ENCODE data around the gene SUGP1. TPM values are rescaled to one million over a fixed set of nuclear protein-coding genes. Genes with fewer than 3 reads are reported as not detected.

The SUGP1 gene
- total and polyA plus RNA-seq, 2 of the 13 experiments (the other 11 are each of a cell fraction or from before 2014, with no cell fraction given): 21.6 to 25.9 TPM

- TF ChIP-seq ZBTB7A (CRISPR knock-in tag; IDR thresholded peaks at IDR 0.05) (peak; percentile 85), LRRFIP1 (CRISPR knock-in tag; conservative IDR thresholded peaks at IDR 0.05) (no peak), FOXC1 (CRISPR knock-in tag; IDR thresholded peaks at IDR 0.05; ENCODE audit: borderline replicate concordance) (peak; percentile 50; the same call in 1 of the 2 replicates), ZHX1 (CRISPR knock-in tag; IDR thresholded peaks at IDR 0.05; ENCODE audit: low read depth) (0 out of 2 replicates have a peak, but pooled peaks have one; percentile 66), KMT2A (CRISPR knock-in tag; IDR thresholded peaks at IDR 0.05) (peak; percentile 87), ZSCAN25 (CRISPR knock-in tag; IDR thresholded peaks at IDR 0.05) (peak; percentile 75; the same call in 1 of the 2 replicates), ZNF740 (CRISPR knock-in tag; IDR thresholded peaks at IDR 0.05) (no peak), IKZF4 (CRISPR knock-in tag; IDR thresholded peaks at IDR 0.05; ENCODE audit: borderline replicate concordance, low read depth, not compliant biosample characterization) (no peak), ZNF230 (CRISPR knock-in tag; IDR thresholded peaks at IDR 0.05) (no peak), RFXANK (CRISPR knock-in tag; IDR thresholded peaks at IDR 0.05) (peak; percentile 83; the same call in 1 of the 2 replicates), PCBP1 (IDR thresholded peaks at IDR 0.05; ENCODE audit: borderline replicate concordance, low read depth, low read length) (no peak), SSRP1 (CRISPR knock-in tag; IDR thresholded peaks at IDR 0.05) (peak; percentile 81; the same call in 1 of the 2 replicates), MIER3 (CRISPR knock-in tag; IDR thresholded peaks at IDR 0.05; ENCODE audit: borderline replicate concordance) (peak; percentile 80), ZNF770 (CRISPR knock-in tag; IDR thresholded peaks at IDR 0.05) (0 out of 2 replicates have a peak, but pooled peaks have one; percentile 24), MEIS1 (CRISPR knock-in tag; IDR thresholded peaks at IDR 0.05; ENCODE audit: borderline replicate concordance) (no peak; the same call in 1 of the 2 replicates), HMGA1 (CRISPR knock-in tag; conservative IDR thresholded peaks at IDR 0.05) (no peak), ZNF790 (CRISPR knock-in tag; IDR thresholded peaks at IDR 0.05; ENCODE audit: borderline replicate concordance) (no peak), ZNF207 (IDR thresholded peaks at IDR 0.05; ENCODE audit: borderline replicate concordance) (no peak), DRAP1 (CRISPR knock-in tag; IDR thresholded peaks at IDR 0.05) (peak; percentile 69; the same call in 1 of the 2 replicates), SMARCE1 (IDR thresholded peaks at IDR 0.05; ENCODE audit: borderline replicate concordance) (no peak)
Measured at GRCh38 chr19:19366434-19367396, 46.4 kb upstream of the SUGP1 start (continued).
